Peyer's patch (tissue), 4 donors: ENCODE data around the gene IPO11. TPM values are rescaled to one million over a fixed set of nuclear protein-coding genes. Genes with fewer than 3 reads are reported as not detected.

ENCODE experiments used
- DNase-seq, 3 donors: peaks; one replicate each; pipeline ENCODE4 v3.0.0-alpha.2; 2017 to 2019
- H3K27ac ChIP-seq, 4 donors: fragments of 200-600 bp; sonication (generic); one replicate each; pipeline ENCODE4 v1.5.1; 2016 to 2019
- H3K27me3 ChIP-seq, 2 donors: fragments of 200-600 bp; sonication (generic); one replicate each; pipeline ENCODE4 v1.5.1; 2019
- H3K36me3 ChIP-seq, 3 donors: fragments of 200-600 bp; sonication (generic); one replicate each; pipeline ENCODE4 v1.5.1; 2016 to 2019
- H3K4me1 ChIP-seq, 4 donors: fragments of 200-600 bp; sonication (generic); one replicate each; pipeline ENCODE4 v1.5.1; 2016 to 2019
- H3K4me3 ChIP-seq, 4 donors: fragments of 200-600 bp; sonication (generic); 1 replicate in 3 of 4; 2 replicates in 1 of 4; pipeline ENCODE4 v1.5.1; 2016 to 2019; ENCODE audit warnings: mild to moderate bottlenecking in 1 of 4
- H3K9me3 ChIP-seq, 4 donors: fragments of 200-600 bp; sonication (generic); one replicate each; pipeline ENCODE4 v1.5.1; 2016 to 2019; ENCODE audit warnings: mild to moderate bottlenecking in 1 of 4
- CTCF ChIP-seq, 6 experiments: fragments of 450-650 bp in 4 of 6; fragments of 200-600 bp in 2 of 6; sonication (generic) in 1 of 6; IDR thresholded peaks; one replicate each; pipeline ENCODE4 v1.5.1; 2017 to 2019; ENCODE audit warnings: antibody characterized with exemption in 6 of 6, mild to moderate bottlenecking in 3 of 6, moderate library complexity in 1 of 6
- POLR2A ChIP-seq, 2 donors: fragments of 450-650 bp; IDR thresholded peaks; one replicate each; pipeline ENCODE4 v1.5.1; 2017; ENCODE audit warnings: antibody characterized with exemption in 2 of 2, mild to moderate bottlenecking in 2 of 2, moderate library complexity in 2 of 2
- total RNA-seq, 4 donors: library from RNA; depleted of rRNA; stranded (reverse); fragments of >200 nt; gene quantifications; one replicate each; pipeline ENCODE4 v1.1.0, GENCODE V29; 2016

IPO11 gene
- total RNA-seq, 4 donors from 2014 or later = 5.6 to 27.2 (median 13.1) TPM

GRCh38 chr5:62594364-62594984 lies 181.9 kb downstream of the IPO11 start:
- H3K9me3 ChIP-seq = no peaks in the 10 kb centered on the region
- H3K4me3 ChIP-seq = no peak overlapping the region
- no peak overlapping the region for H3K27ac ChIP-seq
- TF ChIP-seq CTCF (IDR thresholded peaks at IDR 0.05) (no peak), POLR2A (IDR thresholded peaks at IDR 0.05) (no peak)
- H3K27me3 ChIP-seq = no peaks in the 10 kb centered on the region
- no peaks in the 10 kb centered on the region for H3K4me1 ChIP-seq
- H3K36me3 ChIP-seq = peaks cover 0 to 12% (median 0%) of the 10 kb centered on the region in 3 donors
- DNase-seq = no peak

DNA sequence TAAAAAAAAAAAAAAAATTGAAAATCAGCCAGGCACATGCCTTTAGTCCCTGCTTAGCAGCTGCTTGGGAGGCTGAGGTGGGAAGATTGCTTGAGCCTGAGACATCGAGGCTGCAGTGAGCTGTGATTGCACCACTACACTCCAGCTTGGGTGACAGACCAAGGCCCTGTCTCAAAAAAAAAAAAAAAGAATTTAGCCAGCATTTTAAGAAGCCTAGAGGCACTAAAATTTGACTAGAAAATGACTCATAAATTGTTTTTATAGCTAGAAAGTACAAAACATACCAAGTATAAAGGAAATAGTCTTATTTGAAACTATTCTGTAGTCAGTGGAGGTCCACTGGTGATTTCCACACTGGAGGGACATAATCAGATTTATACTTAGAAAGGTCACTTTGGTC lies 183.5 kb downstream of the IPO11 start:
- H3K36me3 ChIP-seq = peaks cover 0 to 12% (median 0%) of the 10 kb centered on the region in 3 donors
- no peaks in the 10 kb centered on the region for H3K9me3 ChIP-seq
- DNase-seq = no peak
- H3K4me3 ChIP-seq = no peak overlapping the region
- TF ChIP-seq CTCF (IDR thresholded peaks at IDR 0.05) = no peak
- TF ChIP-seq POLR2A (IDR thresholded peaks at IDR 0.05) = no peak
- no peaks in the 10 kb centered on the region for H3K27me3 ChIP-seq
- H3K4me1 ChIP-seq = no peaks in the 10 kb centered on the region
- H3K27ac ChIP-seq = no peak overlapping the region

- H3K27ac ChIP-seq = no peak overlapping the region
- TF ChIP-seq POLR2A (IDR thresholded peaks at IDR 0.05) (no peak), CTCF (IDR thresholded peaks at IDR 0.05) (no peak)
Measured at GRCh38 chr5:62596691-62597090, 184.1 kb downstream of the IPO11 start.

DNA sequence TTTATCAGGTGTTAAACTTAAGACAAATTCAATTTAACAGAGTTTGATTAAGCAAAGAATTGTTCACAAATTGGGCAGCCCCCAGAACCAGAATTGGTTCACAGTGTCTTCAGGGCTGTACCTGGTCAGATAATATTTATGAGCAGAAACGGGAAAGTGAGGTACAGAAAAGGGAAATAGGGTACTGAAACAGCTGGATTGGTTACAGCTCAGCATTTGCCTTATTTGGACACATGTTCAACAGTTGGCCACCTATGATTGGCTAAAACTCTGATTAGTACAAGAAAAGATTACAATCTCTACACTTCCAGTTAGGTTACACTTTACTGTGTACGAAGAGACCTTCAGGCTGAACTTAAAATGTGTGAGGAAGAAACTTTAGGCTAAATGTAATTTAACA lies 184.8 kb downstream of the IPO11 start:
- H3K36me3 ChIP-seq = peaks cover 0 to 5% (median 0%) of the 10 kb centered on the region in 3 donors
- no peak for TF ChIP-seq POLR2A (IDR thresholded peaks at IDR 0.05)
- DNase-seq = no peak

More at GRCh38 chr5:62596691-62597090, 184.1 kb downstream of the IPO11 start:
- Histone ChIP-seq H3K27me3 (no peaks in the 10 kb centered on the region), H3K9me3 (no peaks in the 10 kb centered on the region), H3K4me3 (no peak overlapping the region), H3K4me1 (no peaks in the 10 kb centered on the region), H3K36me3 (peaks cover 0 to 11% (median 0%) of the 10 kb centered on the region in 3 donors)
- no peak for DNase-seq

DNA sequence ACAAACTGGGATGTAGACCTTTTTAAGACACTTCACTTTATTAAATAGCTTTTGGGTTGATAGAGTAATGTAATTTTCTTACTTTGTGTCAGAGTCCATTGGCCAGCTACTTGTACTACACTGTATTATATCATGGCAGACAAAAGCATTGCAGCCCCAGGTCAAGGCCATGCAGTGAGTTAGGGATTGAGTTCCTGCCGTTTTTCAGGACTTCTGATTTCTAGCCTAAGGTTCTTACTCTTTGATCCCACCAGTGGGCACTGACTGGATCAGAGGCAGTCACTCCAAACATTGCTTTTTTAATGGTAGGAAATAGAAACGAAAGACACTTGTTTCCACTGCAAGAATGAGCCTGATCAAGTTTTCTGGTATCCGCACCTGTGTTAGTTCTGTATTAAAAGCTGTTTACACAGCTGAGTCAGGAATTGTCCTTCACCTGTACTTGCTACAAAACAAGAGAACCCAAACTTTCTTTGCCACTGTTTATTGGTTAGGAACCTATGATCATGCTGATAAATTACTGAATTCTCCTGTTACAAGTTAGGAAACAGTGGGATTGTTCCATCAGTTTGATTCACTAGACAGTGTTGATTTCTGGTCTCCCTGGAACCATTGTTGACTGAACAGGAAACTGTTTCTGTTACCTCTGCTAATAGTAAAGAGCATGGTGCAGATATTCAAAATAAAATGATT lies 188.1 kb downstream of the IPO11 start:
- no peaks in the 10 kb centered on the region for H3K27me3 ChIP-seq

More for the DNA sequence above, 184.8 kb downstream of the IPO11 start:
- no peak overlapping the region for H3K4me3 ChIP-seq
- no peak overlapping the region for H3K27ac ChIP-seq
- H3K4me1 ChIP-seq = no peaks in the 10 kb centered on the region
- no peaks in the 10 kb centered on the region for H3K27me3 ChIP-seq
- H3K9me3 ChIP-seq = no peaks in the 10 kb centered on the region

More for the DNA sequence above, 188.1 kb downstream of the IPO11 start:
- Histone ChIP-seq H3K36me3 (no peaks in the 10 kb centered on the region), H3K9me3 (no peaks in the 10 kb centered on the region), H3K4me1 (no peaks in the 10 kb centered on the region), H3K4me3 (no peak overlapping the region), H3K27ac (no peak overlapping the region)
- TF ChIP-seq POLR2A (IDR thresholded peaks at IDR 0.05) (no peak), CTCF (IDR thresholded peaks at IDR 0.05) (no peak)
- no peak for DNase-seq
